Muscle of leg (tissue), 11 donors: ENCODE measurements around the gene NKX6-2. TPM values are rescaled to one million over a fixed set of nuclear protein-coding genes. Genes with fewer than 3 reads are reported as not detected.

Experiments used
- DNase-seq: peaks from one replicate; pipeline ENCODE4 v3.0.0; 2013
- H3K27ac ChIP-seq: one replicate; pipeline ENCODE4 v1.5.1; 2013; ENCODE audit warnings: mild to moderate bottlenecking, low read length, control low read depth
- H3K27me3 ChIP-seq: one replicate; pipeline ENCODE4 v1.6.1; 2013; ENCODE audit warnings: low read length; ENCODE audit not compliant: control insufficient read depth, insufficient read depth
- H3K36me3 ChIP-seq: one replicate; pipeline ENCODE4 v1.6.1; 2013; ENCODE audit warnings: low read length; ENCODE audit not compliant: control insufficient read depth, insufficient read depth
- H3K4me1 ChIP-seq: one replicate; pipeline ENCODE4 v1.6.1; 2013; ENCODE audit warnings: low read length; ENCODE audit not compliant: control insufficient read depth, insufficient read depth
- H3K4me3 ChIP-seq: one replicate; pipeline ENCODE4 v1.5.1; 2013; ENCODE audit warnings: low read length, control low read depth
- H3K9me3 ChIP-seq: replicated peaks from 2 replicates; pipeline ENCODE4 v1.6.1; 2013; ENCODE audit warnings: low read depth, low read length; ENCODE audit not compliant: control insufficient read depth
- WGBS: methylation state at CpG from one replicate; pipeline ENCODE4 v1.1.5; 2013; ENCODE audit warnings: missing lambda C conversion rate; ENCODE audit not compliant: insufficient coverage; 5-methylcytosine and 5-hydroxymethylcytosine counted together
- polyA plus RNA-seq, 8 donors: library from polyadenylated mRNA; unstranded; fragments of 120-200 nt; gene quantifications; one replicate each; pipeline versions ENCODE4 v1.2.1 to v1.2.3, GENCODE V29; 2013; ENCODE audit warnings: inconsistent platforms in 1 of 8, low replicate concordance in 1 of 8; ENCODE audit not compliant: insufficient read length in 8 of 8, insufficient read depth in 1 of 8
- total RNA-seq: library from RNA; stranded (reverse); fragments of 120-200 nt; gene quantifications from one replicate; pipeline ENCODE4 v1.2.4, GENCODE V29; 2013

The NKX6-2 gene
- total and polyA plus RNA-seq, 9 donors, result 4.6 to 15.5 (median 7.0) TPM; not detected in 1

GRCh38 chr10:132768346-132769248 is 17.4 kb downstream of the NKX6-2 start:
- Histone ChIP-seq H3K9me3 (peaks cover 7% of the 10 kb centered on the region), H3K27ac (no peak overlapping the region), H3K36me3 (peaks cover 11% of the 10 kb centered on the region), H3K27me3 (no peaks in the 10 kb centered on the region), H3K4me3 (no peak overlapping the region), H3K4me1 (no peaks in the 10 kb centered on the region)
- 95% methylated on average over 26 of the region's 41 CpGs for WGBS
- DNase-seq, result no peak

- Histone ChIP-seq H3K9me3 (peaks cover 11% of the 10 kb centered on the region), H3K4me3 (no peak overlapping the region), H3K27me3 (no peaks in the 10 kb centered on the region), H3K27ac (no peak overlapping the region), H3K4me1 (no peaks in the 10 kb centered on the region), H3K36me3 (peaks cover 15% of the 10 kb centered on the region)
- WGBS, result 92% methylated on average over 11 of the region's 13 CpGs
- DNase-seq, result no peak
Observed at GRCh38 chr10:132766291-132766690, 19.7 kb downstream of the NKX6-2 start.

GRCh38 chr10:132765435-132765834 is 20.5 kb downstream of the NKX6-2 start:
- Histone ChIP-seq H3K27me3 (no peaks in the 10 kb centered on the region), H3K4me3 (no peak overlapping the region), H3K9me3 (peaks cover 11% of the 10 kb centered on the region), H3K4me1 (no peaks in the 10 kb centered on the region), H3K27ac (no peak overlapping the region), H3K36me3 (peaks cover 13% of the 10 kb centered on the region)
- WGBS, result 75% methylated on average over 11 of the region's 11 CpGs
- DNase-seq, result no peak

DNA sequence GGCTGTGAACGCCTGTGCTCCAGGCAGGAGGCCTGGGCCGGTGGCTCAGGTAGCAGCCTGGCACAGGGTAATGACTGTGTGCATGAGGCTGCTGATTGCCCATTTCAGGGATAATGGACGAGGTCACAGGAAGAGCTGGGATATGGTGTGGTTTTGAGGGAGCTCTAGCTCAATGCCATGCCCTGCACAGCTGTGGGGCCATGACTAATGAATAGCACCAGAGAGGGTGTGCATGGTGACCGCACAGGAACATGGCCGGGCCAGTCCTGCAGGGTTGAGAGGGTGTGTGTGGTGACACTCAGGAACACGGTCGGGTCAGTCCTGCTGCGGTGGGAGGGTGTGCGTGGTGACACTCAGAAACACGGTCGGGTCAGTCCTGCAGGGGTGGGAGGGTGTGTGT is 21.8 kb downstream of the NKX6-2 start:
- Histone ChIP-seq H3K4me3 (no peak overlapping the region), H3K9me3 (peaks cover 8% of the 10 kb centered on the region), H3K27me3 (no peaks in the 10 kb centered on the region), H3K27ac (no peak overlapping the region), H3K4me1 (no peaks in the 10 kb centered on the region), H3K36me3 (peaks cover 21% of the 10 kb centered on the region)
- no peak for DNase-seq
- whole genome bisulfite sequencing, result 87% methylated on average over 11 of the region's 11 CpGs

DNA sequence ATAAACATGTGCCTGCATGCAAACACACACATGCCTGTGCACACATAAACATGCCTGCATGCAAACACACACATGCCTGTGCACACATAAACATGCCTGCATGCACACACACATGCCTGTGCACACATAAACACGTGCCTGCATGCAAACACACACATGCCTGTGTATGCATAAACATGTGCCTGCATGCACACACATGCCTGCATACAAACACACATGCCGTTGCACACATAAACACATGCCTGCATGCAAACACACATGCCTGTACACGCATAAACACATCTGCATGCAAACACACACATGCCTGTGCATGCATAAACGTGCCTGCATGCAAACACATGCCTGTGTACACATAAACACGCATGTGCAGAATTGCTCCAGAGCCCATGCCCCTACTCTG is 22.4 kb downstream of the NKX6-2 start:
- Histone ChIP-seq H3K27me3 (no peaks in the 10 kb centered on the region), H3K4me1 (no peaks in the 10 kb centered on the region), H3K36me3 (peaks cover 21% of the 10 kb centered on the region), H3K9me3 (peaks cover 8% of the 10 kb centered on the region), H3K27ac (no peak overlapping the region), H3K4me3 (no peak overlapping the region)
- WGBS, result 94% methylated on average over 5 of the region's 5 CpGs
- DNase-seq, result no peak

GRCh38 chr10:132762267-132762666 is 23.7 kb downstream of the NKX6-2 start:
- H3K36me3 ChIP-seq, result peaks cover 24% of the 10 kb centered on the region
- no peak for DNase-seq
- H3K27ac ChIP-seq, result no peak overlapping the region
- peaks cover 3% of the 10 kb centered on the region for H3K9me3 ChIP-seq
- WGBS, result no CpG with 5 or more reads among the region's 6 CpGs
- no peak overlapping the region for H3K4me3 ChIP-seq
- no peaks in the 10 kb centered on the region for H3K4me1 ChIP-seq
- no peaks in the 10 kb centered on the region for H3K27me3 ChIP-seq

GRCh38 chr10:132761395-132762060 is 24.4 kb downstream of the NKX6-2 start:
- H3K27me3 ChIP-seq, result no peaks in the 10 kb centered on the region
- no peak overlapping the region for H3K4me3 ChIP-seq
- DNase-seq, result no peak
- WGBS, result 98% methylated on average over 6 of the region's 11 CpGs
- H3K36me3 ChIP-seq, result peaks cover 24% of the 10 kb centered on the region
- H3K27ac ChIP-seq, result no peak overlapping the region
- peaks cover 3% of the 10 kb centered on the region for H3K9me3 ChIP-seq
- no peaks in the 10 kb centered on the region for H3K4me1 ChIP-seq

GRCh38 chr10:132758865-132759264 is 27.1 kb downstream of the NKX6-2 start:
- Histone ChIP-seq H3K27ac (no peak overlapping the region), H3K4me1 (no peaks in the 10 kb centered on the region), H3K4me3 (no peak overlapping the region), H3K27me3 (no peaks in the 10 kb centered on the region), H3K36me3 (peaks cover 41% of the 10 kb centered on the region), H3K9me3 (peaks cover 3% of the 10 kb centered on the region)
- 90% methylated on average over 14 of the region's 14 CpGs for WGBS
- DNase-seq, result no peak

DNA sequence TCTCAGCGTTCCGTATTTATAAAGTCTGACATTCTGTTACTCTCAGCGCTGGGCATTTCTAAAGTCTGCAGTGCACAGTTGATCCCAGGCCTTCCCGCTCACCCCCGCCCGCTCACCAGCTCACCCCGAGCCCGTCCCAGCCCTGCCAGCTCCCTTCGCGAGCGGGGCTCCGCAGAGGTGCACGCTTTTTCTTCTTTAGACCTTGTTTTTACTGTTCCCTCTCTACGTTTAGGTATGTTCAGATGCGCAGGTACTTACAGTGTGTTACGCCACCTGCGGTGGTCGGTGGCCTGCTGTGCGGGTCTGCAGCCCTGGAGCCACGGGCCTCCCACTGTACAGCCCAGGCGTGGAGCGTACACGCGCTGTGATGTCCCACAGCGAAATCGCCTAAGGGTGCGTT is 28.8 kb downstream of the NKX6-2 start:
- H3K36me3 ChIP-seq, result peaks cover 41% of the 10 kb centered on the region
- H3K4me1 ChIP-seq, result no peaks in the 10 kb centered on the region
- H3K27me3 ChIP-seq, result no peaks in the 10 kb centered on the region
- DNase-seq, result no peak
- WGBS, result 97% methylated on average over 27 of the region's 27 CpGs
- no peak overlapping the region for H3K4me3 ChIP-seq
- peaks cover 3% of the 10 kb centered on the region for H3K9me3 ChIP-seq
- no peak overlapping the region for H3K27ac ChIP-seq

- Histone ChIP-seq H3K4me1 (no peaks in the 10 kb centered on the region), H3K36me3 (peaks cover 39% of the 10 kb centered on the region), H3K9me3 (no peaks in the 10 kb centered on the region), H3K27me3 (no peaks in the 10 kb centered on the region), H3K27ac (no peak overlapping the region), H3K4me3 (no peak overlapping the region)
- WGBS, result 96% methylated on average over 6 of the region's 14 CpGs
- DNase-seq, result no peak
Observed at GRCh38 chr10:132756591-132756990, 29.4 kb downstream of the NKX6-2 start.
